GM21825 (cell line): ENCODE results near the gene WASL.
"Not testable (repeated sequence)": the region's sequence is repeated elsewhere in the genome, so short reads cannot be mapped to it uniquely, and the experiment has no call there.

Experiments
- ATAC-seq: cut with Tn5 transposase; IDR thresholded peaks from one replicate; pipeline ENCODE4 v1.9.1; 2021; ENCODE audit warnings: mild to moderate bottlenecking, moderate library complexity; ENCODE audit not compliant: unreplicated experiment

The WASL gene

DNA sequence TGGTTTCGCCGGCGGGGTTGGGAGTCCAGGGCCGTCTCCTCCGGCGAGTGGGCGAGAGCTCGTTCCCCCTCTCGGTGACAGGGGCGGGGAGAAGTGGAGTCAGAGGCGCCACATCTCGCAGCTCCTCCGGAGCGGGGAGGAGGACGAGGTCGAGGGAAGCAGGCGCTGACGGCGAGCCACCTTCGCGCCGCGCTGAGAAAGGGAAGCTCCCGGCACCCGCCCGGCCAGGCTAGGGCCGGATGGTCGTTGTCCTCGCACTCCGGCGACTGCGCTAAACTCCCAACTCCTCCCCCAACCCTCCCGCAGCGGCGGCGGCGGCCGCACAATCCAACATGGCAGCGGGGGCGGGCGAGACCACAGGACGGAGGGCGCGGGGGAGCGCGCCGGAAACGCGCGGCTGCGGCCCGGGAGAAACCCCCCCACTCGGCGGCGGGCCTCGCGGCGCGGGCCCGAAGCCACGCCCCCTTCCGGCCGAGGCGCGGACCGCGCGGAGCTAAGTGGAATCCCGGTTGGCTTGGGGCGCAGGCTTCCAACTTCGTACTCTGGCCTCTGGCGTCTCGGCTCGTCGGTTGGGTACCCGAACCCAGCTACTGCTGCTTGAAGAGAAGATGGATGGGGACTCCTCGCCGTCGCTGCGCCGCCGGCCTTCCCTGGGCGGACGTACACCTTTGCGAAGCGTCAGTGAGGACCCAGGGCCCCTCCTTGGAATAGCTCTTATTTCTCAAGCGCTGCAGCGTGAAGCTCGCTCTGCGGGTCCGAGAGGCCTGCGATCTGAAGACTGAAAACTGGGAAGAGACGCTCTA, at the start of gene WASL:
TSS of gene WASL (minus strand) at position 270 of the 803 bp plus-strand sequence. CDS start at position 1, 269 bp downstream.
- peak; percentile 77 for ATAC-seq

DNA sequence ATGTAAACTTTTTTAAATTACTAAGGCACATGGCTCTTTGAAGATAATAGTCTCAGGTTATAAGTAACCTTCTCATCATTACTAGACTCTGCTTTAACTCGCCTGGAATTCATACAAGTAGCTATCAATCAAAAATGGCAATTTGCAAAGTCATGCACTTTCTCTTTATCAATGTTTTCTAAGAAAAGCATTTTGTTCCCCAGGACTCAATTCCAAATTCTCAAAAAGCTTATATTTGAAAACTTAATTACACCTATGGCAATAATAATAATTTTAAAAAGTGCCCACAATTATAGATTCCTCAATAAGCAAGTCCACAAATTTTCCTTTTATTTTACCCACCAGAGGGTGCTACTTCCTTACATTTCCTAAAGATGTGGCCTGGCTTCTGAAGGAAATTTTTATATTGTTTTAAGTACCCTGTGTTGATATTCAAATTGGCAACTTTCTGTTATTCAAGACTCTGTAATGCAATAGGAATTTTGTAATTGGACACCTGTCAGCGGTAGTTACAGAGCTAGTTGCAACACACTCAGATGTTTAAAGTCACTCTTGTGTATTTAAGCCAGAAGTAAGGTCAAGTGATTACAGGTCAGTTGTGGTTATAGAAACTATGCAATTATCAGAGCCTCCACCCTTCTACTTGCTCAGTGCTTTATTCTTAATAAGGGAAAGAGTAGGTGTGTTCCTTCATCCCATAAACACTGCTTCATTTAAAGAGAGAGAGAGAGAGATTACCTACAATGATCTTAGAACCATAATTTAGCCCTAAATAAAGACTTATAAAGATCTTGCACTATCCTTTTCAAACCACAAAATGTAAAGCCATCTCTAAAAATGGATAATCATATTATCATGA, 49.1 kb upstream of the WASL start:
- no peak for ATAC-seq

DNA sequence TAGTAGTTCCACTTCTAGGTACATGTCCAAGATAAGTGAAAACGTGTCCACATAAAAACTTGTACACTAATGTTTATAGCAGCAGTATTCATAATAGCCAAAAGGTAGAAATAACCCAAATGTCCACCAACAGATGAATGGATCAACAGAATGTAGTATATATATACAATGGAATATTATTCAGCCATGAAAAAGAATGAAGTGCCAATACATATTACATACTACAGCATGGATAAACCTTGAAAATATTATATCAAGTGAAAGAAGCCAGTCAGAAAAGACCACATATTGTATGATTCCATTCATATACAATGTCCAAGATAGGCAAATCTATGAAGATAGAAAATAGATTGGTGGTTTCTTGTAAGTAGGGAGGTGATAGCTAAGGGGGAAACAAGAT, 47.8 kb upstream of the WASL start:
- no peak for ATAC-seq

DNA sequence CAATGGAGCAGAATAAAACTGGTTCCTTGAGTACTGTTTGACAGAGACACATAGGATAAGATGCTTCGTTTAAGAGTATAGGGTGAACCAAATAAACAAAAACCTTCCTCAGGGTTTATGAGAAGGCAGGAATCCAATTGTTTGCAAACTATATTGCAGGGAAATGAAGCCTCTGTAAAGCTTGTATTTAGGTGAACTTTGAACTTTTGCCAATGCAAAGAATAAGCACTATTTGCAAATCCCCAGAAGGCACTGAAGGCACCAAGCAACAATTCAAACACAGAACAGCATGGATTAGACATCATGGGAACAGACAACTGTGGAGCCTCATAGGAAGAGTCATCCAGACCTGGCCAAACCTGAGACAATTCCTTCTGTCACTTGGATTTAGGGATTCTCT, 47.1 kb upstream of the WASL start:
- ATAC-seq: no peak

DNA sequence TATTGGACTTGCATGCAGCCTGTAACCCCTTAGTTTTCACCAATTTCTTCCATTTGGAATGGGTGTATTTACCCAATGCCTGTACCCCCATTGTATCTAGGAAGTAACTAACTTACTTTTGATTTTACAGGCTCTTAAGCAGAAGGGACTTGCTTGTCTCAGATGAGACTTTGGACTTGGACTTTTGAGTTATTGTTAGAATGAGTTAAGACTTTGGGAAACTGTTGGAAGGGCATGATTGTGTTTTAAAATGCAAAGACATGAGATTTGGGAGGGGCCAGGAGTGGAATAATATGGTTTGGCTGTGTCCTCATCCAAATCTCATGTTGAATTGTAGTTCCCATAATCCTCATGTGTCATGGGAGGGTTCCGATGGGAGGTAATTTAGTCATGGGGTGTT, 46.3 kb upstream of the WASL start:
- not testable (repeated sequence) for ATAC-seq

DNA sequence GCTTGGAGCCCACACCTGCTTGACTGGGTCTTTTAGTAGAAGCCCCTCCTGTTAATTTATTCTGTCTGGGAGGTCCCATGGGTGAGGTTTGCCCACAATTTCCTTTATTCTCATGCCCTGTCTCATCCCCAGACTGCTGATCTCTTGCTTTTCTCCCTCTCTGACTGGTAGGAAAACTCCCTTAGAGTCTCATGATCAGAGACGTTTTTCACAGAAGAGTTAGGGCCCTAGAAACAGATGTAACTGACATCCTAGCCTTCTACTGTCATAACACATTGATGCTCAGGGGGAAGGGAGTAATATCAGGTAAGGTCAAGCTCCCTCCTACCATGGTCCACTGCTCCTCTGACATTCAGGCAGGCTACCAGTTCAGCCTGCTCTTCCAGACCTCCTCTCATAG, 43.7 kb upstream of the WASL start:
- peak; percentile 70 for ATAC-seq

DNA sequence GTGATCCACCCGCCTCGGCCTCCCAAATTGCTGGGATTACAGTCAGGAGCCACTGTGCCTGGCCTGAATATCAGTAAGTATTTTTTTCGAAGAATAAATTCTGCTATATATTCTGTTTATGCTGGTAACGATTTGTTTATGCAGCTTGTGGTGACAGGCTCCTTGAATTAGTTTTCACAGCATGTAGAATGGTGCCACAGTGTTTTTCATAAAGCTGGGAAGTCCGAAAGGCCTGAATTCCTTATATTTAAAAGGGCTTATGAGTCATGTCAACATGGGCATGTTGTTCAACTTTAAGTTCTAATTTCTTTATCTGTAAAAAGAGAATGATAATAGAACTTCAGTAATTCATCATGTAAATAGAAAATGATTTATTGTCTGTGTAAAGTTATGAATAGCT, 42.2 kb upstream of the WASL start:
- ATAC-seq: no peak

DNA sequence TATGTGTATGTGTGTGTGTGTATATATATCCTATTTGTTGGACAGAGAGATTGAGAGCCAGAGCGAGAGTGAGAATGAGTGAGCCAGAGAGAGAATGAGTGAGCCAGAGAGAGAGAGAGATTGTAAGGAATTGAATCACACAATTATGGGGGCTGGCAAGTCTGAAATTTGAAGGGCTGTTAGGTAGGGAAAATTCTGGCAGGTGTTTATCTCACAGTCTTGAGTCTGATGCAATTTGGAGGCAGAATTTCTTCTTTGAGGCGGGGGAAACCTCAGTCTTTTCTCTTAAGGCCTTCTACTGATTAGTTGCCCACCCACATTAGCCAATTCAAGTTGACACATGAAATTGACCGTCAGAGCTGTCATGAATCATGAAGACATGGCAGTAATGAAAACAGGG, 41.0 kb upstream of the WASL start:
- no peak for ATAC-seq

DNA sequence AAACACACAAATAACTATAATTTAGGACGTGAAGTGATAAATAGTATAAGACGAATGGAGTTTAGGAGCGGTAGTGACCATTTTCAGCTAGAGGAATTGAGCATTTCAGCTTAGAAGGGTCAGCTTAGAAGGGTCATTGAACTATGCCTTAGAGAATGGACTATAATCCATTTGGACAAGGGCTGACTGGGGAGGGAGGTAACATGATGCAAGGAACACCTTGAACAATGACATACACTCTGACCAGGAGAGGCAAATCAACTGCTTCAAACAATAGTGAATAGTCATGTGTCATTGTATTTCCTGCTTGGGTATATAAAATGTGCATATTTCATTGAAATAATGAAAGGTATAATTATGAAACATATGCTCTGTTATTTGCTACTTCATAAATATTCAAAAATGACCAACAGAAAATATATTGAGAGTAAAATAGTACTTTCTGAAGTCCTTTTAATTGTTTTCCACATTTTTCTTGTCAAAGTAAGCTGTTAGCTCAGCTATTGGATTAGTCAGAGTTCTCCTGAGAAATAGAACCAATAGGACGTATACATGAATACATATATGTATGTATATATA, 40.5 kb upstream of the WASL start:
- ATAC-seq: no peak

DNA sequence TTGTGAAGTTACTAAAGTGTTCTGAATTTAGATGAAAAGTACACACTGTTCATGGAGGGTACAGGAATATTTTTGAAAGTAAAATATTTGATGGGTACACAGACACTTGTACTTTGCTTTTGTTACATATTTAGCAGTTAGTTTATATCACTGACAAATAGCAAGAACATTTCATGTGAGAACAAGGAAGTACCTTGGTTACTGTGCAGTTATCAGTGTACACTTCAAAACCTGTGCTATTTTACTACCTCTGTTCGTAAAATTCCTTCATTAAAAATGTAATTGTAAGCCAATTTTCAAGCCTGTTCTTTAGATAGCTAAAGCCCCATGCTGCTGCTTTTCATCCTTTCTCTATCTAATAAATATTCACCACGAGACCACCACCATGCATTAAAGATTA, 39.8 kb upstream of the WASL start:
- no peak for ATAC-seq

DNA sequence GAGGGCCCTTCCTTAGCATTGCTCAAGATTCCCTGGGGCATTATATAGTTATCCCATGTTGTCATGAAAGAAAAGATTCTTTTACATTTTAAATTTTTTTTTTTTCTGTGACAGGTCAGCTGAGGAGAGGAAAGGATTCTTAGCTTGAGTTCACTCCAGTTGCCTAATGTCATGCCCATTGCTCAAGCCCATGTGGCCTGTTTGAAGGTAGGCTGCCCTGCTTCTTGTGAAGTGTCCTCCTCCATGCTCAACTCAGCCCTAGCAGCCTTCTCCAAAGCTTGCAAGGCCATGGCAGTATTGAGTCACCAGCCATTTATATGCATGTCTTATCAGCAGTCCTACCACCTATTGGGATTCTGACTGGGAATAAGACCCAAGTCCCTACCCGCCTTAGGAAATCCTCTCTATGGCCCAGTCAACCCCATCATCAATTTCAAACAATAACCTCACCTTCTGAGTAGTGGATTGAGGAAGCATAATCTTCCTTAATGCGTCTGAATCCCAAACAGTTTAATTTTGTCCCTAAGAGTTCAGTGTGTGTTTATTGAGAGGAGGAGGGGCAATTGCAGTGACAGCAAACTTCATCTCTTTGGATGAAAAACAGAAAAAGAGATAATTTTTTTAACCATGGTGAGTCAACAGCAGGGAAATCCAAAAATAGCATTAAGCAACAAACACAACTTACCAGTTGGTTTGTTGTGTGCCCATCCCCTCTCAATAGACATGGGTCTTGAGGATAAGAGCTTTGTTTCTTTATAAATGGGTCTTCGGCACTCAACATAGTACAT, 38.6 kb upstream of the WASL start:
- ATAC-seq: no peak

DNA sequence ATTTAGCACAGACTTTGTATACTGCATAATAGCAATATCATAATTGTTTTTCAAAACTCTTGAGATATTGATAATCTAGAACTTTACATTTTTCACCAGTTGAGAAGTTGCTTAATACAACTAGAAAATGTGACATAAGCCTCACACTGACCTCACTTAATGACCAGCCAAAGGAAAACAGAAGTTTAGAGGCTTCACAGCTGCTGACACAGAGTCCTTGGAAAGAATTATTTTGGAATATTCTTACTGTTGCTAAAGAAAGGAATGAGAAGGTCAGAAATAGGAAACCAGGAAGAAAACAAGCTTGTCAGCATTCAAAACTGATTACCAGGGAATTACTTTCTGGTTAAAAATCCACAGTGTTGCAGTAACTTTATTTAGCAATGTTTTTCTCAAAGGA, 35.5 kb upstream of the WASL start:
- no peak for ATAC-seq

DNA sequence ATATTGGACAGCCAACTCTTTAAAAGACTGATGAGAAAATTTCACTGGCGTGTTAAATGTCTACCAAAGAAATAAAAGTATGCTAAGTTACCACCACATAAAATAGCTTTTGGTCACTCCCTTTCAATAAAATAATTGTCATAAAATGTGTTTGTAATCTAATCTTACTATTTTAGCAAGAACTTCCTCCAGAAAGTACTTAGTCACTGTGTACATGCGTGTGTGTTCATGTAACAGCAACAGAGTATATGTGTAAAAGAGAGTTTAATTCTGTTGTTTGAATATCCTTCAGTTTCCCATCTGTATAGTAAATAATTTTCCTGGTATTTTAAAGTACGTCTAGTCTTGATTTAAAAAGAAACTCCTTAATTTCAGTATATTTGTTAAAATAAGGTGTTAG, 35.0 kb upstream of the WASL start:
- ATAC-seq: no peak

DNA sequence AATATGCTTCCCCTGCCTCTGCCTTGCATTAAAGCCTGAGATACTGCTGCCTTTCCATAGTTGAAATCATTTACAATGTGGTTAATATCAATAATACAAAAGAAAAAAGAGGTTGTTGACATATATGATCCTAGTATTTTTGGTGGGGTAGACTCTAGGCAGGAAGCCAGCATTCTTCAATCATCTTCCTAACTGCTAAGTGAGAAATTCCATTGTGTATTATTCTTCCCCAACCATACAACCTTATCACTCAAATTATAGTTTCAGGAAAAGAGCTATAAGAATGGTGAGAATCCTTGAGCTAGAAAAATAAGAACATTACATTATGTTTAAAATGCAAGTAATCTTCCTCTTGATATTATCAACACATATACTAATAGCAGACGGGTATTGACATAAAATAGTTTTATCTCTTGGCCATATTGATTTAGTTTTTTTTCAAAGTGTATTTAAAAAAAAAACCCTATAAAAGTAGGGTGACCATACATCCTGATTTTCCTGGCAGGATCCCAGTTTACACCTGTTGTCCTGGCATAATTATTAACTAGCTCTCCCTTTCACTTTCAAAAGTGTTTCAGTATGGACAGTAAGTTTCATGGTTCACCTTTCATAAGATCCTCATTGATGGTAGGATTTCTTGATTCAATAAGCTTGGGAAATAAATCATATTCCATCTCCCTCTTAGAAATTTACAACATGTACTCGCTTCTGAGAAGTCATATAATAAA, 33.4 kb upstream of the WASL start:
- no peak for ATAC-seq

DNA sequence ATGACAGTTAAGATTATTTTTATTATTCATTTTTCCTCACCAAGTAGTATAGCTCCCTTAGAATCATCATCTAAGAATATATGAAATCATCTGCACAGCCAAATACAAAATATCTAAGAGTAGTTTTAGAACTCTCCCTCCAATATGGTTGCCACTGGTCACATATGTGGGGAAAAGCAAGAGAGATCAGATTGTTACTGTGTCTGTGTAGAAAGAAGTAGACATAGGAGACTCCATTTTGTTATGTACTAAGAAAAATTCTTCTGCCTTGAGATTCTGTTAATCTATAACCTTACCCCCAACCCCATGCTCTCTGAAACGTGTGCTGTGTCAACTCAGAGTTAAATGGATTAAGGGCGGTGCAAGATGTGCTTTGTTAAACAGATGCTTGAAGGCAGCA, 31.7 kb upstream of the WASL start:
- ATAC-seq: not testable (repeated sequence)

DNA sequence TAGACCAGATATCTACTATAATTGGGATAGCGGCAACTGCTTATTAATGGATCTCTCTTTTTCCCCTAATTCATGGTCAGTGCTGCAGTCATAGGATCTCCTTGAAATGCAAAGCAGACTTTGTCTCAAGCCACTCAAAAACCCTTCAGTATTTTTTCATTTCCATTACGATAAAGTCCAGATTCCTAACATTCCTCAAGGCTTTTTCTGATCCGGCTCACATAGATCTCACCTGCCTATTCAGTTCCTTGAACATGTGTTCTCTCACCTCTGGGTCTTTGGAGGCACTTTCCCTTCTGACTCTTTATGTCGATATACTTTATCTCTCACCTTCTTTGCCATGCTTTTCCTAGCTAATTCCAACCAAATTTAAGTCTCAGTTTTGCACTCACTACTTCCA, 25.7 kb upstream of the WASL start:
- no peak for ATAC-seq

DNA sequence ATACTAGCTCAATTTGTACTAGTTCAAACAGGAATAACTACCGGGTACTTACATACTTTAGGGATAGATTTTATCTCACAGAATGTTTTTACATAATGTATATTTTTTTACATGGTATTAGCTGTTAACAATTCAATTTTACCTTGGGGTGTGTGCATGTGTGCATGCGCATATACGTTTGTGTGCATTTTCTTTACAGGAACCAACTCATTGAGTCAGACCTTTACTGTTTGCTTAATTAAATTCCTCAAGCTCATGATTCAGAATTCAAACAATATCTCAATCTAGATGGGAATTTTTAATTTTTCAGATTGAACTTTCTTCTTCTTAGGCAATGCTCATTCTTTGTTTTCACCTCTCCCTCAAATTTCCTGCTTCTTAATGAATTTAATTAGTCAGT, 24.7 kb upstream of the WASL start:
- no peak for ATAC-seq

DNA sequence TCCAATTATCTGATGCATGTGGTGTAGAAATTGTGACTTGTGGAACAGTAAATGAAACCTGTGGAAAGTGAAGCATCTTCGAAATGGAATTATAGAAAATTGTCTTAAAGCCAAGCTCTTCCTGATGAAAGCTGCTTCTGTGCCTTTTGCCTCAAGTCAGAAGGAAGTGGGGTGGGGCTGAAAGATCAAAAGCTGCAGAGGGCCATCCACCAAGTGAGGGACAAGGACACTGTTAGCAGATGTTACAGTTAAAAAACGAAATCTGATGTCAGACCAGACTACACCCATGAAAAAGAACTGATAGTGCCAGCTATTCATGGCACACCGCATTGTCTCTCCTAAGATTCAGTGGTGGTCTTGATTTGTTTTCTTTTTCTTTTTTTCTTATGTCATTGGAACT, 23.8 kb upstream of the WASL start:
- no peak for ATAC-seq

DNA sequence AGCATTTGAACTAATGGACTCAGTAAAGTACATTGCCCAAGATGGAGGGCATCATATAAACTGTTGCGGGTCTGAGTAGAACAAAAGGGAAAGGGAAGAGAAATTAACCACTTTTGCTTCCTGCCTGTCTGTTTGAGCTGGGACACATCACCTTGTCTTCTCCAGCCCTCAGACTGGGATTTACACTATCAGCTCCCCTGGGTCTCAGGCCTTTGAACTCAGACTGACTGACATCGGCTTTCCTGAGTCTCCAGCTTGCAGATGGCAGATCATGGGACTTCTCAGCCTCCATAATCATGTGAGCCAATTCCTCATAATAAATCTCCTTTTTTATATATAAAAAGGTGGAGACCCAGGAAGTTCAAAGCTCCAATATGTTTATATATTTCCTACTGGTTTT, 23.0 kb upstream of the WASL start:
- no peak for ATAC-seq

DNA sequence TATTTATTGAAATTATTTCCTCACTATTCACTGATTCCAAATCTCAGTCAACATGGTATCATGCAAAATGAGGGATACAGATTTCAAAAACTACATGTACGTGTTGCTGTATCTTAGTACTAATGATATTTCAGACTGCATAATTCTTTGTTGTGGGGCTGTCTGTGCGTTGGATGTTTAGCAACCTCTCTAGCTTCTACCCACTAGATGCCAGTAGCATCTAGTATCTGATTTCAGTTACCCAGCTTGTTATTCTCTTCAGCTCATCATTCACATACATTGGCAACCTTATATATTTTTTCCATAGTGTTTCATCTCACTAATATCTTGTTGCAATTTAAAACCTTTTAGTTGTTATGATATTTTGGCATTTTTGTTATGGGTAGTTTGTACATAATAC, 22.5 kb upstream of the WASL start:
- no peak for ATAC-seq
